Astrocyte (in vitro differentiated cells and primary cell): ENCODE measurements around the gene EP400.

ENCODE experiments used
- CTCF ChIP-seq: IDR thresholded peaks from 2 replicates; pipeline ENCODE4 v1.5.1; 2011; ENCODE audit warnings: low read depth, mild to moderate bottlenecking, inconsistent platforms, low read length, moderate library complexity; ENCODE audit not compliant: insufficient read depth
- EZH2 ChIP-seq: IDR thresholded peaks from 2 replicates; pipeline ENCODE4 v1.6.1; 2012; ENCODE audit warnings: mild to moderate bottlenecking, low read length, inconsistent platforms; ENCODE audit not compliant: insufficient read depth

- no peak for TF ChIP-seq CTCF
- TF ChIP-seq EZH2 = no peak
These were observed 7.8 kb upstream of the EP400 start for GRCh38 chr12:131941987-131942341.
